K562 (cell line): ENCODE measurements around the gene BEST2. TPM values are rescaled to one million over a fixed set of nuclear protein-coding genes. Genes with fewer than 3 reads are reported as not detected.

Experiments
- CHCHD3 ChIP-seq: fragments of 250-450 bp; sonication (Bioruptor Pico); IDR thresholded peaks from 2 replicates; pipeline ENCODE4 v2.1.2; 2022; ENCODE audit warnings: mild to moderate bottlenecking
- ETV6 ChIP-seq, 3 experiments: fragments of 150-350 bp in 1 of 3; sonication (generic) in 1 of 3; formaldehyde crosslinking in 1 of 3; IDR thresholded peaks; 2 replicates each; pipeline versions ENCODE4 v1.6.1 to v1.8.0; 2014 to 2022; ENCODE audit warnings: borderline replicate concordance in 2 of 3, low read depth in 2 of 3, antibody characterized with exemption in 1 of 3, low read length in 1 of 3, mild to moderate bottlenecking in 1 of 3, missing genetic modification reagents in 1 of 3
- HDAC2 ChIP-seq: fragments of 450-650 bp; IDR thresholded peaks from 2 replicates; pipeline ENCODE4 v1.6.1; 2016; ENCODE audit warnings: mild to moderate bottlenecking
- HMGXB4 ChIP-seq: sonication (generic); formaldehyde crosslinking; IDR thresholded peaks from 2 replicates; pipeline ENCODE4 v1.8.1; 2023; ENCODE audit warnings: mild to moderate bottlenecking, missing genetic modification reagents
- IRF2 ChIP-seq: sonication (generic); formaldehyde crosslinking; IDR thresholded peaks from 2 replicates; pipeline ENCODE4 v1.8.1; 2022; ENCODE audit warnings: mild to moderate bottlenecking, missing genetic modification reagents
- NFIX ChIP-seq: fragments of 250-450 bp; sonication (Bioruptor Pico); IDR thresholded peaks from 2 replicates; pipeline ENCODE4 v1.4.0; 2020; ENCODE audit warnings: low read depth, mild to moderate bottlenecking, moderate library complexity
- NR2C2 ChIP-seq, 2 experiments: fragments of 200-800 bp in 1 of 2; sonication (Bioruptor generic) in 1 of 2; sonication (generic) in 1 of 2; formaldehyde crosslinking in 1 of 2; IDR thresholded peaks; 2 replicates each; pipeline versions ENCODE4 v1.6.1 to v1.8.0; 2016 to 2022; ENCODE audit warnings: mild to moderate bottlenecking in 1 of 2, missing compliant biosample characterization in 1 of 2, missing genetic modification characterization in 1 of 2, missing genetic modification reagents in 1 of 2
- SAFB2 ChIP-seq: fragments of 200-400 bp; formaldehyde crosslinking; IDR thresholded peaks from 2 replicates; pipeline ENCODE4 v1.6.1; 2018; ENCODE audit warnings: borderline replicate concordance, low read length, low read depth, moderate library complexity; ENCODE audit not compliant: severe bottlenecking
- SMARCA5 ChIP-seq: fragments of 450-650 bp; IDR thresholded peaks from 2 replicates; pipeline ENCODE4 v1.6.1; 2016
- SMARCE1 ChIP-seq: fragments of 450-650 bp; IDR thresholded peaks from 2 replicates; pipeline ENCODE4 v1.7.1; 2016; ENCODE audit warnings: mild to moderate bottlenecking
- SNRNP70 ChIP-seq: fragments of 200-400 bp; formaldehyde crosslinking; optimal IDR thresholded peaks from 2 replicates; pipeline ENCODE3; 2017; ENCODE audit warnings: low read depth, low read length
- STAT5A ChIP-seq: IDR thresholded peaks from 2 replicates; pipeline ENCODE4 v1.6.1; 2012; ENCODE audit warnings: low read length, inconsistent platforms, borderline replicate concordance
- TCF7L2 ChIP-seq: fragments of 150-350 bp; IDR thresholded peaks from 2 replicates; pipeline ENCODE4 v1.6.1; 2016; ENCODE audit warnings: low read depth, mild to moderate bottlenecking, low read length, moderate library complexity
- TFE3 ChIP-seq: fragments of 450-650 bp; formaldehyde crosslinking; IDR thresholded peaks from 2 replicates; pipeline ENCODE4 v1.4.0; 2020; ENCODE audit warnings: mild to moderate bottlenecking, mixed read lengths
- ZBTB9 ChIP-seq: fragments of 450-650 bp; formaldehyde crosslinking; IDR thresholded peaks from 2 replicates; pipeline ENCODE4 v1.4.0; 2020; ENCODE audit warnings: mild to moderate bottlenecking, moderate library complexity
- ZNF133 ChIP-seq: fragments of 250-450 bp; sonication (Bioruptor Pico); IDR thresholded peaks from 2 replicates; pipeline ENCODE4 v1.4.0; 2020; ENCODE audit warnings: mild to moderate bottlenecking
- ZNF140 ChIP-seq: fragments of 250-450 bp; sonication (Bioruptor Pico); IDR thresholded peaks from 2 replicates; pipeline ENCODE4 v1.8.0; 2021; ENCODE audit warnings: moderate library complexity, mild to moderate bottlenecking, inconsistent platforms
- ZNF184 ChIP-seq: sonication (generic); formaldehyde crosslinking; IDR thresholded peaks from 2 replicates; pipeline ENCODE4 v1.5.0; 2020; ENCODE audit warnings: missing genetic modification reagents
- ZNF740 ChIP-seq, 3 experiments: fragments of 200-800 bp in 1 of 3; sonication (Bioruptor generic) in 1 of 3; sonication (generic) in 1 of 3; formaldehyde crosslinking in 1 of 3; IDR thresholded peaks; 2 replicates each; pipeline versions ENCODE4 v1.6.1 to v1.8.0; 2016 to 2022; ENCODE audit warnings: mild to moderate bottlenecking in 2 of 3, missing compliant biosample characterization in 2 of 3, missing genetic modification characterization in 2 of 3, missing genetic modification reagents in 1 of 3
- polyA plus RNA-seq, 8 experiments: library from polyadenylated mRNA; depleted of rRNA in 4 of 8; stranded (reverse) in 5 of 8; unstranded in 3 of 8; fragments of >200 nt; fragmentation: Nextera tagmentation in 2 of 8; fragmentation: Illumina TruSeq in 1 of 8; extraction: Ambion mirVana in 2 of 8; extraction: Trizol in 1 of 8; gene quantifications; 2 replicates each; pipeline versions ENCODE4 v1.2.1 to v1.2.3, GENCODE V29; 2011 to 2014; ENCODE audit warnings: inconsistent platforms in 1 of 8, missing spikeins in 1 of 8
- total RNA-seq, 7 experiments: library from RNA; depleted of rRNA in 6 of 7; stranded (reverse); fragments of >200 nt in 6 of 7; fragmentation: Illumina TruSeq in 2 of 7; extraction: Trizol in 2 of 7; gene quantifications; 2 replicates each; pipeline versions ENCODE4 v1.2.1 to v1.2.3, GENCODE V29; 2011 to 2021; ENCODE audit warnings: low replicate concordance in 1 of 7
- TF ChIP-seq, protein P1 (sequence below): fragments of 250-450 bp; sonication (Bioruptor Pico); IDR thresholded peaks from 2 replicates; pipeline ENCODE4 v1.6.1; 2021; ENCODE audit warnings: mild to moderate bottlenecking

BEST2 gene
- total and polyA plus RNA-seq, 9 of the 15 experiments (the other 6 are each of a cell fraction or from before 2014, with no cell fraction given), result not detected

- TF ChIP-seq HMGXB4 (CRISPR knock-in tag) (no peak), ZNF184 (CRISPR knock-in tag) (no peak), SMARCE1 (no peak), SMARCA5 (no peak), NR2C2 (CRISPR knock-in tag; IDR thresholded peaks at IDR 0.05) (no peak), NR2C2 (tag; IDR thresholded peaks at IDR 0.05) (0 out of 2 replicates have a peak, but pooled peaks have one; percentile 3), ZBTB9 (CRISPR knock-in tag) (no peak), CHCHD3 (no peak), ZNF133 (CRISPR knock-in tag) (no peak), SNRNP70 (no peak), TCF7L2 (no peak), ZNF740 (CRISPR knock-in tag; IDR thresholded peaks at IDR 0.05) (no peak; the same call in 1 of the 2 replicates), ZNF740 (tag; IDR thresholded peaks at IDR 0.05) (0 out of 4 replicates have a peak, but pooled peaks of 1 of the 2 experiments have one; percentile 16), IRF2 (no peak), STAT5A (no peak), TFE3 (CRISPR knock-in tag) (no peak), HDAC2 (no peak), NFIX (CRISPR knock-in tag) (no peak), SAFB2 (no peak), ZNF140 (CRISPR knock-in tag) (no peak), ETV6 (IDR thresholded peaks at IDR 0.05; ENCODE audit: borderline replicate concordance in 1 of 2, low read depth in 2 of 2, low read length in 1 of 2) (no peak), ETV6 (CRISPR knock-in tag; IDR thresholded peaks at IDR 0.05; ENCODE audit: borderline replicate concordance) (no peak)
- TF ChIP-seq, protein P1, sequence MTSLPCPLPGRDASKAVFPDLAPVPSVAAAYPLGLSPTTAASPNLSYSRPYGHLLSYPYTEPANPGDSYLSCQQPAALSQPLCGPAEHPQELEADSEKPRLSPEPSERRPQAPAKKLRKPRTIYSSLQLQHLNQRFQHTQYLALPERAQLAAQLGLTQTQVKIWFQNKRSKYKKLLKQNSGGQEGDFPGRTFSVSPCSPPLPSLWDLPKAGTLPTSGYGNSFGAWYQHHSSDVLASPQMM (CRISPR knock-in tag), result no peak
These were observed 32.3 kb downstream of the BEST2 start (continued) for GRCh38 chr19:12783849-12784393.
